Activated gamma-delta T cell (primary cell): ENCODE measurements around the gene WDR70.

Experiments used
- DNase-seq: peaks from one replicate; lab custom pipeline; 2025; lab: John Stamatoyannopoulos, UW

WDR70 gene

GRCh38 chr5:37801521-37801920, 422.4 kb downstream of the WDR70 start:
- no peak for DNase-seq
